HG02943 (cell line): Measurements from ENCODE around the gene SCARB2.
A peak's percentile ranks its signal among the peaks of the same experiment; 100 is the strongest.

Experiments
- ATAC-seq: cut with Tn5 transposase; IDR thresholded peaks from one replicate; pipeline ENCODE4 v1.9.1; 2021; ENCODE audit warnings: mild to moderate bottlenecking, low read depth, moderate library complexity; ENCODE audit not compliant: unreplicated experiment

Gene SCARB2

DNA sequence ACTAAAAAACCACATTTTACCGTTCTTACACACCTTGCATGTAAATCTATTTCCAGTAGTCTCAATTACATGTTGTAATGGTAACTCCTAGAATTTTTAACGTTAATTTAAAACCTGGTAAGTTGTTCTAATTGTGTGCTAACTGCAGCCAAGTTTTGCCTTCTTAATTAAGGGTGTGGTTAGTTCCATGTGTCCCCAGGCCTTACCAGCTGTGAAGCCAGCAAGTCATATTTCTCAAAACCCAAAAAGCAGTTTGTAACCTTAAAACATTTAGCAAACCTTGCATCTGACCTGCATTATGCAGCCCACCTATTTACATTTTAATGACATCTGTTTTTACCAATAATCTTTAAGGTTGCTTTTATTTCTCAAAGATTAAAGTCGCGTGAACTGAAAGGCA, 19.5 kb upstream of the SCARB2 start:
- no peak for ATAC-seq

DNA sequence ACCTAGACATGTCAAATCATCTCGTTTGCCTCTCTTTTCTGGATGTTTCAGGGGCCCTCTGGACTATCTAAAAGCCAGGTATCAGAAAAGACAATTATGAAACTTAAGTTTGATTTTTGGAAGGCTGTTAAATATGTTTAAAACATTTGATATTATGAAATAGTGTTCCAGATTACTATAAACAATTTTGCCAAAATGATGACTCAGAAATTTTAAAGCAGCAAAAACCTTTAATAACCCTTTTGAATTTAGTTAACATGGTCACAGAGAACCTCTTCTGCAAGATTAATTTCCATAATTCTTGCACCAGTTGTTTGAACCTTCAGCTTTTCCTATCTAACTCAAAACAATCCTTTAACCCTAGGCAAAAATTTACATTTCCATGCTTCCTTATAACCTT, 19.1 kb upstream of the SCARB2 start:
- ATAC-seq: no peak

DNA sequence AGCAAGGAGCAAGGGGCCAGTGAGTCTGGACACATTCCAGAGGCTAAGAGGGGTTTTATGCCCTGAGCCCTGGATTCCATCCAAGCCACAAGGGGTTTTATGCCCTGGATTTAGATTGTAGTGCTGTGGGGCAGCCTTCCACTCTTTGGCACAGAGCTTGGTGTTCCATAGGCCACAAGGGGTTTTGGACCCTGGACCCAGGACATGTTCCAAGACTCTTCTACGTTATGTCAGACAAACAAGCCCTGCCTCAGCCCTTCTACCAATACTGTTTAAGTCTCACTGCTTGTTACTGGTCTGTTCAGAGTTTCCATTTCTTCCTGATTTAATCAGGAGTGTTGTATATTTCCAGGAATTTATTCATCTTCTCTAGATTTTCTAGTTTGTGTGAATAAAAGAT, 12.8 kb upstream of the SCARB2 start:
- no peak for ATAC-seq

DNA sequence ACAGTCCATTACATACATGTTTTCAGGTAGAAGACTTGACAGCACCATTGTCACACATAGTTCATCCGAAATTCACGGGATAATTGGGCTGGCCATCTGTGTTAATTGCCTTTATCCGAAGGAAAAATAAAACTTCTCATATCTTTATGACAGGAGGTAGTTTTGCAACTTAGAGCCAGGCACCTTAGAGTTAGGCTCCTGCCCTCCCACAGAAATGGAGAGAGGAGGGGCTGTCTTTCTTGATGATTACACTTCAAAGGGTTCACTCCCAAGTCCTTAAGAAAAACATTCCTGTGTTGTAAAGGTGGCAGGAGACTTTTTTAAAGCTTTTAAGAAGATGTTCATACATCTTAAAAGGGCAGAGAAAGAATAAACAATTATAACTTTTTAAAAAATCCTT, 10.5 kb upstream of the SCARB2 start:
- no peak for ATAC-seq

DNA sequence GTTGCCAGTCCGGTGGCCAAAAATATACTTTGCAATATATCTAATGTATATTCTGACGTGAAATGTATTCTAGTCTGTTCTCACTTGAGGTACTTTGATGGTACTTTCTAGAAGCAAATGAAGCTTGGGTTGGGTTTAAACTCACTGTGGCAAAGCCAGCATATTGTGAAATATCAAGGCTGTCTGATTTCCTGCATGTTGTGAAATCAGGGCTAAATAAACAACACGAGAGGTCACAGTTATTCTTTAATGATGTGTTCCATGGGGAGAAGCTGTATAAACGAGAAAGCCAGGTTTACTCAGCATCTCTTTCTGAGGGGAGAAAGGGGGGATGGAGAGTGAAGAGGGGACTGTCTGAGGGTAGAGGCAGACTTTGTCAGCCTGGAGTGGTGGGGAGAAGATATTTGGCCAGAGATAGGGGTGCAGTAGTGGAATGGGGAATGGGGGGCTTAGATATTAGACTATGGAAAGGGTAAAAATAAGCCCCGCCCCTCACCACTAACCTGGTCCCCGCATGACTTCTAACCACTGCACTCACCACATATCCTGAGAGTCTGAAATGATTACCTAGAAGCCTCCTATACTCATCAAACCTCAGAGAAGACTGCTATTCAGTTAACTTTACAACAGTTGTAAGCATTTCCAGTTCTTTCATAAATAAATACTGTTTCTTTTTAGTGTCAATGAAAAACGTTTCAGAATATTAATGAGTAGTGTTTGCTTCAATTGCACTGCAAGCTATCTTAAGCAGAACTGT, 5.9 kb upstream of the SCARB2 start:
- no peak for ATAC-seq

DNA sequence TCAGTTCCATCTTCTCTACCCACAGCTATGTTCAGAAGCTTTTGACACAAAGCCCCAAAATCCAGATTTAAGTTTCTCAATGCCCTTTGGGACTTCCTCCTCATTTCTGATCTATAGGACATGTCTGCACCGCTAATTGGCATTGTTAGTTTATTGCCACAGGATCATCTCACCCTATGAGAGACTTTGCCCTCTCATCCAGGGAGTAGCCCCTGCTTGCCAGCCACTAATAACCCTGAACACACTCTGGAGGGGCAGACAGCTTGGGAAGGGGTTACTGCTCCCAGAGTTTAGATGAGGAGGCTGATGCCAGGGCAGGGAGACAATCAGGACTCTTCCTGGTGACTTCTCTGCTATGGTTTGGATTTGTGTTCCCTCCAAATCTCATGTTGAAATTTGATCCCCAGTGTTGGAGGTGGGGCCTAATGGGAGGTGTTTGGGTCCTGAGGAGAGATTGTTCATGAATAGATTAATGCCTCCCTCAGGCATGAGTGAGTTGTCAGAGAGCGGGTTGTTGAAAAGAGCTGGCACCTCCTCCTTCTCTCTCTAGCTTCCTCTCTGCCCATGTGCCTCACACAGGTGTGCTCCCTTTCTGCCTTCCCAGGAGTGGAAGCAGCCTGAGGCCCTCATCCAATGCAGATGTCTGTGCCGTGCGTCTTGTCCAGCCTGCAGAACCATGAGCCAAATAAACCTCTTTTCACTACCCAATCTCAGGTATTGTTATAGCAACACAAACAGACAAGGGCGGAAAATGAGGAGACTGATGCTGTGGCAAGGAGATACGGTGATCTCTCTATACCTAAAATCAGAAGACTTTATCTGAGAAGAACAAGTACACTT, 3.6 kb upstream of the SCARB2 start:
- no peak for ATAC-seq

DNA sequence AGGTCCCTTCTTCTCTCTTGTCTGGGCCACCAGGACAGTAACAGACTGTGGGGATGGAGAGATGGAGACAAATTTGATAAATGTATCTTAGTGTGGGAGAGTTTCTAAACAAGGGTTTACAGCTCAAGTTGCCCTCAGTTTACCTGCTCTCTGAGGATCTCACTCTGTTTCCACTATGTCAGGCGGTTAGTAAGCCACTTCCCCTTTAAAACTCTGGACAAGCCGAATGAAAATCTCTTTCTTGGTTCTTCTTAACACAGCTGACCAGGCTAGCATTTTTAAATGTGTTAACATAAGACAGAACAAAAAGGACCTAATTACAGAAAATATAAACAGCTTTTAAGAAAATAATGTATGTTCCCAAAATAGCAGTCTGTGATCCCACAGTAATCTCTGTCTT, 2.9 kb upstream of the SCARB2 start:
- ATAC-seq: no peak

DNA sequence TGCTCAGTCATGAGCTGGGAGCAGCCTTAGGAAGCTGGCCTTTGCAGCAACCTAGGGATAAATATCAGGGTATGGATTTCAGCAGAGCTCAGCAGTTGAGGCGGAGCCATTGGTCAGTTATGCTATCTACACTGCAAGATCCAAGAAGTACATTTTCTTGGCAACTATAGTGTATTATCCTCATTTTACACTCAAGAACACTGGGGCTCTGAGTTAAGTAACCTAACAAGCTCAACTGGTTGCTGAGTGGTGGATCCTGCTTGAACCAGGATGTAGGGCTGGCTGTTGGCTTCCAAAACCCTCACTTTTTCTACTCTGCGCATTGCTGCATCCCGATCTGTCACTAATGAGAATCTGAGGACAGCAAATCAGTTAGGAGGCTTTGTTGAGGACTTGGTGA, 1.5 kb upstream of the SCARB2 start:
- no peak for ATAC-seq

DNA sequence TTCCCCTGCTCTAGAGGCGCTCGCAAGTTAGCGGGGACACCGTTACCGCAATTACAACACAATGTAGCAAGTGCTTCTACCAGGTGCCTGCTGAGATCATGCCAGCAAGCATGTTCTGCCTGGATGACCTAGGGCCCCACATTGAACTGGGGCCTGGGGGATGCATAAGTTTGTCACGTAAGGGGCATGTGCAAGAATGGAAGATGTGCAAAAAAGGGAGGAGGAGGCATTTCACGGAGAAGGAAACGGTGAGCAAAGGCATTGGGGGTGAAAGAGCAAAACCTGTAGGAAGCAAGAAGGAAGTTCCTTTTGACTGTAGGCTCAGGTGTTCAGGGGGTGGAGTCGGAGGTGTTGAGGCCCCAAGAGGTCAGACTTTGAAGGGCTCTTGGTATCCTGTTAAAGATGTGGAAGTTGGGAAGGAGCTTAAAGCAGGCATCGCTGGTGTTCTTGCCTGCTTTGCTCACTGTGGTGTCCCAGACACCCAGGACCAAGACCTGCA, 602 bp upstream of the SCARB2 start:
- ATAC-seq: peak; percentile 57

DNA sequence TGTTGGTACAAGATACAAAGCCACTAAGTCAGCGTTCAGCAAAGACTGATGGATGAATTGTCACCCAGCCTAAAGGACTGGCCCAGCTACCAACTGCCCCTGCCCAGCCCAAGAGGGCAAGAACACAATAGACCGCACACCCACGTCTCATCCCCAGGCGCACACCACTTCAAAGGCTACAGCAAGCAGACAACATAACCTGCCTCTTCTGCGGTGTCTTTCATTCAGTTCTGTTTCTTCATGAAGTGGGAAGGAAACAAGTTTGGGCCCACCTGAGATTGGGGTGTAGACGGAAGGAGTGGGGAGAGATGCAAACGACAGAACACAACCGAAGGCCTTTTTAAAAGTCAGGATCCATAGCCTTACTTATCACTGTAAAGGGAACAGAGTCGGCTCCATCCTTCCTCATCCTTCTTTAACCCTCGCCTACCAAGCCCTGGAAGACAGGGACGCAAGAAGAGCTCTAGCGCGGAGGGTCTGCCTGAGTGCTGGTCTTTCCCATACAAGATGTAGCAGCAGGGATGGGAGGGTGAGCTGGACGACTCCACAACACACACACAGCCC, 691 bp downstream of the SCARB2 start:
- ATAC-seq: peak; percentile 3

DNA sequence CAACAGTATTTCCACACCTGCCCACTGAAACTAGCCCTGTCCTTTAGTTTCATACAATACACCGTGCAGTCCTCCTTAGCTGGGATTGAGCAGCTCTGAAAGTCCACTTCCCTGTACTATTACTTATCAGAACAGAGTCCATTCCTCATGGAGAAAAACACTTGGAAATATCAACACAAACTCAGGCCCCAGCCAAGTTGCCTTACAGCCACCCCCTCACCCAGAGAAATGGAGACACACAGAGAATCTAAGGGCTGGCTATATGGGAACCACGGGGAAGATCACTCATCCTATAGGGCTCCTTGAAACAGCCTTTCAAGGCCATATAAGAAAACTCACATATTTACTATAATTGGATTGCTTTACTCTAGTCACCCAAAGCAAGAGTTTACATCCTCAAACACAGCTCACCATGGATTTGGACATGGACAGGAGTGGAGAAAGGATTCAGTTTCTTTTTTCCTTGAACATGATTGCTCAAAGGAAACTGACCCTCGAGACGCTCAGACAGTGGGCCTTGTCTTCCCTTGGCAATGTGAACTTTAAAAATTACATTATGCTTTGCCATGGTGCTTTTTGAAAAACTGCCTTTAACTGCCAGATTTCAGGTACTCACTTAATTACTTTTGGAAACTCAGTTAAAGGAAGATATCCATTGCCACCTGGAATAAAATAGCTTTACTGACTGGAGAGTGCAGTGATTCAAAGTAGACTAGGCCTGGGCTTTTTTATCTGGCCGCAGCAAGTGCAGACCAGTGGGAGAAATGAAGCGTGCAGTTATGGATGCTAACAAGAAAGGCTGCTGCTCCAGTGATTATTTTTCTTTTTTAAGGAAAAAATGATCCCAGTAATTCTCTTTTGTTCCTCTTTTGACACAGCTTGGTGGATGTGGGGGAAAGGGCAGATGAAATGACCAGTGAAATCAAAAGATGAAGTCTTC, 1.6 kb downstream of the SCARB2 start:
- ATAC-seq: no peak

DNA sequence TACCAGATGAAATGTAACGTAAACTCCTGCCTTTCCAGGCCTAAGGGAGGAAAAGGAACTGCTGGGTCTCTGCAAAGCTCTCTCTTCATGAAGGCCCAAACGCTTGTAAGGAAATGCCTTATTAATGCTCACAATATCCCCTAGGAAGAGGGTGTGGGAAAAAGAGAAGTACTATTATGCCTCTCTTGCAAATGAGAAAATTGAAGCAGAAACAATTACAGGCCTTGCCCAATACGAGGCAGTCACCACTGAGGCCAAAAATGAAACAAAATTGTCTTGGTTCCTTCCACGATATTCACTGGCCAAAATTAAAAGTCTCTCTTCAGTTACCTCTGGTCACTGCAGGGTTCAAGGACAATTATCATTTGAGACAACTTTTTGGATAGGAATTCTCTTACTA, 3.2 kb downstream of the SCARB2 start:
- no peak for ATAC-seq

DNA sequence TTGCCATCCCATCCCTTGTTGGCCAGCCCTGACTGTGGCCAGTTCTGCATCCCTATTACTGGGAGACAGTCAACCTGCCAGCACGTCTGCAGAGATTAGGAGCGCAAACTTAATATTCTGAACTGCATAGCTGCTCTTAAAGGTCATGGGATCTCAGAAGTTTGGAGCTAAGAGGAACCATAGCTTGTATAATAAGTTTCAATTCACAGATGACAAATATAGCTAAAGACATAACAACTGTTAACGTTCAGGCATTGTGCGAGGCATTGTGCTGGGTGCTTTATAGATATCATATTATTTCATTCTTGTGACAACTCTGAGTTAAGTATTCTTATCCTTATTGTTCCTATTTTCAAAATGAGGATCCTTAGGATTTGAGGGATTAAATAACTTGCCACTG, 3.7 kb downstream of the SCARB2 start:
- no peak for ATAC-seq

DNA sequence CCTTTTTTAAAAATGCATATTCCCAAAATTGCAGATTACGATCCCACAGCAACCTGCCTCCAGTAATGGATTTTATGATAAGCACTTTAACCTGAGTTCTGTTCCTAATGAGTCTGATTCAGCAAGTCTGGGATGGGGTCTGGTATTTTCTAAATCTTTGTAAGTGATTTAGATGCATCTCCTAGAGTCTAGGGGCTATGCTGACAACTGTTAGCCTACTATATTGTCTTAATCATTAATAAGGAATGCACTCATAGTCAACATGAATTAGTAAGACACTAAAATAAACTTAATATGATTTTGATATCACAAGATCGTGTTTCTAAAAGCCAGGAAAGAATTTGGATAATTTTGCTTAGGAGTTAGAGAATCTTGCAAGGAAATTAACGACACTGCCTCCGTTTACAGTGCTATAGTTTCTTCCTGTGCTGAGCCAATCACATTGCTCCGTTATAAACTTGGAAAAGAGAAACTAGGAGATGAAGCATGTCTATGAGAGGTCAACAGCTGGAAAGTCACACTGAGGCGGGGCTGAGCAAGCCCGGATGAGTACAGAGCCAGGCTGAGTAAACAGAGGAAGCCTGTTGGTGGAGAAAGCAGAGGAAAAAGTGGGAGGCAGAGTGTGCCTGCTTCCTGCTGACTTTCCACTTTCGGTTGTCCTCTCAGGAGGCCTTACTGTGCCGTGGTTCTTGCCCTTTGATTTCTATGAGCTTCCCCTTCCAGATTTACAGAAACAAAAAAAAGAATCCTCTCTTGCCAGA, 5.4 kb downstream of the SCARB2 start:
- ATAC-seq: no peak

DNA sequence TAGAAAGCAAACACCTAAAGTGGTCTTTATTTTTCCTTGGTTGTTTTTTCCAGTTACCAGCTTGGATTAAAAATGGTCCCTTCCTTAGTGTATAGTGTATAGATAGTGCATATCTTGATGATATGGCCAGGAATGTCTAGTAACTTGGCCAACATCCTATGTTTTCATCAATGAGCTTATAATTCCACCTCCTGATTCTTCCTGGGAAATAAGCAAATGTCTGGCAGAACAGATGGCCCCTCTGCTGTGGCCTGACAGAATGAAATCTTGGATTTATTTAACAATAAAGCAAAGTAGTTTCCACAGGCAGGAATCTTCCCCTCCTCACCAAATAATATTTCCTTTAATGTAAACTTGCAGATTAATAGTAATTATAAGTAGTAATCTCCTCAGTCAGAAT, 6.1 kb downstream of the SCARB2 start:
- no peak for ATAC-seq

DNA sequence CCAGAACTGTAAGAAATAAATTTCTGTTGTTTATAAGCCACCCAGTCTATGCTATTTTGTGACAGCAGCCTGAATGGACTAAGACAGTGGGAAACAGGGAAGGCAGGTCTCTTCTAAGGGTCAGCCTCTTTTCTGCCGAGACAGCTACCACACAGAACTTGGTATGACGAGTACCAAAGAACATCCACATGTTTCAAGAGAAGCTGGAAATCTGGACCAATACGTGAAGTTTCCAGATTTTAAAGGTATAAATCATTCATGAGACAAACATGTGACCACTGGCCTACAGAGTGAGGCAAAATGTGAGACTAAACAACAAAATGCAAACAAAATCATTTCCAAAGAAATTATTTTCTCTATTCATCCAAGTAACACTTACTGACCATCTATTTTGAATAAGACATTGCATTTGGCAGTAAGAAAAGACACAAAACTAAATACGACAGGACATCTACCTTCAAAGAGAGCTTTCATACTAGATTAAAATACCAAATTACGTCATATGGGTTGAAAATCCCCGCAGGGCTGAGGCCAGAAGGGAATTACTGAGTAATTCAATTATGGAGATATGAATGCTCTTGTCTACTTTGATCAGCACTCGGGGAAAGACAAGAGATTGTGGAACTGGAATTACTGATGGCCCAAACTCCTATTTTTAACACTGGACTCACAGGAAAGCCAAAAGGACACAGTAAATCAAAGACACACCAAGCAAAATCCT, 7.2 kb downstream of the SCARB2 start:
- ATAC-seq: no peak

DNA sequence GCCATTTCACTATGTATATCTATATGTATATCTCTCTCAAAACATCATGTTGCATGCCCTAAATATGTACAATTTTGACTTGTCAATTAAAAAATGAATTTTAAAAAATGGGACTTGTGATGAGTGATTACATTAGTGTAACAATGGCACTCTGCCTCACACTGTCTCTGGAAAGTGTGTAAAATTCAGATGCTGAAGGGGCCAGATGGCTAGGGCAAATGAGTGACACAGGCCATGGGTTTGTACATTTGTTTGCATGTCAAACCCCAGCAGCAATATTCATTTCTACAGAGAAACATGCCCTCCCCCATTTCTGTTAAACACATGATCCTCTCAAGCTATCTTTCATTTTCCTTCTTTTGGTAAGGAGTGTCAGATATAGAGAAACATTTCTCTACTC, 8.1 kb downstream of the SCARB2 start:
- no peak for ATAC-seq

DNA sequence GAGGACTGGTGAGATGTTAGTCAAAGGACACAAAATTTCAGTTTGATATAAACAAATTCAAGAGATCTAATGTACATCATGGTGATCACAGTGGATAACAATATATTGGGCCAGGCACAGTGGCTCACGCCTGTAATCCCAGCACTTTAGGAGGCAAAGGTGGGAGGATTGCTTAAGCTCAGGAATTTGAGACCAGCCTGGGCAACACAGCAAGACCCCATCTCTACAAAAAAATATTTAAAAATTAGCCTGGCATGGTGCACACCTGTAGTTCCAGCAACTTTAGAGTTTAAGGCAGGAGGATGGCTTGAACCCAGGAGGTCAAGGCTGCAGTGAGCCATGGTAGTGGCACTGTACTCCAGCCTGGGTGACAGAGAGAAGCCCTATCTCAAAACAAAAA, 8.7 kb downstream of the SCARB2 start:
- ATAC-seq: no peak

DNA sequence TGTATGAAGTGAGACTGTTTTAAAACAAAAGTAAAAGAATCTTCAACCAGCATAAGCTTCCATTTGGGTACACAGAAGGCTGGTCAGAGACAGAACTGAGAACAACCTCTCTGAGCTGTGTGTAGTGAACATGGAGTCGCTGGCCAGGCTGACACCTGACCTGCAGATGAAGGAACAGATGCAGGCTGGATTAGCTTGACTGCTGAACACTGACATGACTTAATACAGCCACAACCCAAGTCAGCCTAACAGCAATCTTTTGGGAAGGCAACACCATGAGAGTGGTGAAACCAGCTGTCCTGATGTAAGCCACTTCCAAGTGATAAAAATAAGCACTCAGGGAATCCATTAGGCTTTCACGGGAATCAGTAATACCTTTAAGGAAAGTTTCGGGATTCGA, 10.1 kb downstream of the SCARB2 start:
- ATAC-seq: no peak
